ENCODE data around the gene NFATC1.

The NFATC1 gene

DNA sequence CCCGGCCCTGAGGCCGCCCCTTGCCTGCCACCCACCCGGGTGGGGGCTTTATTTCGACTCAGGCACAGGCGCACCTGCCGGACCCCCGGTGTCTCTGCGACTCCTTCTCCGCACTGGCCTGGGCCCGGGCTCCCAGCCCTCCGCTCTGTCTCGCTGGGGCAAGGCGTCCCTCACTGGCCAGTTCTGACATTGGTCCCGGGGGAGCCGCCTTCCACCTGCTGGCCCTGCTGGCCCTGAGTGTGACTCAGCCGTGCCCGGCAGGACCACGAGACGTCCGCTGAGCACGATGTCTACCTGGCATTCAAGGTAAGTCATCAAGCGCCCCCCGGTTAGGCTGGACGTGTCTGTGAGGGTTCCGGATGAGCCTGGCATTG lies 152.3 kb downstream of the NFATC1 start:
- Histone ChIP-seq H3K4me2 (ENCODE audit: low read length) (no peak overlapping the region), H2AFZ (ENCODE audit: low read depth, low read length) (no peak overlapping the region), H3K79me2 (ENCODE audit: low read length) (no peaks in the 10 kb centered on the region), H3K4me3 (ENCODE audit: low read length) (no peak overlapping the region), H3K27ac (ENCODE audit: low read length) (no peak overlapping the region), H3K36me3 (replicated peaks; ENCODE audit: low read depth, low read length) (no peaks in the 10 kb centered on the region), H3K9ac (ENCODE audit: low read length) (no peak overlapping the region), H3K9me3 (ENCODE audit: insufficient read depth, low read length) (no peaks in the 10 kb centered on the region), H4K20me1 (ENCODE audit: insufficient read depth, low read length) (no peaks in the 10 kb centered on the region), H3K4me1 (ENCODE audit: low read length) (no peaks in the 10 kb centered on the region), H3K27me3 (ENCODE audit: low read depth, low read length) (no peaks in the 10 kb centered on the region)
- TF ChIP-seq EZH2phosphoT487 (IDR thresholded peaks at IDR 0.05; ENCODE audit: low read depth) (no peak), CTCF (IDR thresholded peaks at IDR 0.05; ENCODE audit: low read depth, low read length) (no peak)

- no peak overlapping the region for H3K9ac ChIP-seq (ENCODE audit: low read length)
- no peaks in the 10 kb centered on the region for H3K79me2 ChIP-seq (ENCODE audit: low read length)
- no peak overlapping the region for H3K27ac ChIP-seq (ENCODE audit: low read length)
- no peaks in the 10 kb centered on the region for H3K4me1 ChIP-seq (ENCODE audit: low read length)
- H3K36me3 ChIP-seq (replicated peaks; ENCODE audit: low read depth, low read length) = no peaks in the 10 kb centered on the region
- H3K27me3 ChIP-seq (ENCODE audit: low read depth, low read length) = no peaks in the 10 kb centered on the region
- no peaks in the 10 kb centered on the region for H4K20me1 ChIP-seq (ENCODE audit: insufficient read depth, low read length)
- TF ChIP-seq EZH2phosphoT487 (IDR thresholded peaks at IDR 0.05; ENCODE audit: low read depth) (no peak), CTCF (IDR thresholded peaks at IDR 0.05; ENCODE audit: low read depth, low read length) (no peak)
- no peak overlapping the region for H3K4me2 ChIP-seq (ENCODE audit: low read length)
- no peak overlapping the region for H3K4me3 ChIP-seq (ENCODE audit: low read length)
- H3K9me3 ChIP-seq (ENCODE audit: insufficient read depth, low read length) = no peaks in the 10 kb centered on the region
- no peak overlapping the region for H2AFZ ChIP-seq (ENCODE audit: low read depth, low read length)
These were observed 152.9 kb downstream of the NFATC1 start for GRCh38 chr18:79548621-79548985.

DNA sequence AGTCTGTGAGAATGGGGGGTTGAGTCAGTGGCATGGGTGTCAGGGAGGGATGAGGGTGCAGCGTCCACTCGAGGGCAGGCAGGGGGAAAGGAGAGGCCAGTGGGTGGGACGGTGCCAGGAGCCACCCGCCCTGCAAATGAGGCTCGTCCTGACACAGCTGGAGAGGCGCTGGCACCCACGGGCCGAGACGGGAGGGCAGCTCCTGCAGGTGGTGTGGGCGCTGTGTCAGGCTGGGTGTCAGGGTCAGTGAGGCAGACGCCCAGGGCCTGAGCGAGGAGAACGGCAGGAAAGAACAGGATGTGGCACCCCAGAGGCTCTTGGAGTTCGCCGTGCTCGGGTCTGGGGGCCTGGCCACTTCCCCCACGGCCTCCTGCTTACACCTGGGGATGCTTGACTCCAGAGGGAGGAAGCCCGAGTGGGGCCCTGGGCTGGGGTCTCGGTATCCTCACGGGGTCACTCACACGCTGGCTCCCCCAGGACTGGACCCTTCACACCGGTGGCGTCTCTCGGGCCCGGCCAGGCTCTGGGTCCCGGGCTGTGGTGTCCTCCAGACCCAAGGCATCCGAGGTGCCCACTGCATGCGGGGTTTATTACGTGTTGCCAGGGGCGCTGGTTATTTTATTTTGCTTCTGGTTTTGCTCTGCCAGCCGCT lies 153.4 kb downstream of the NFATC1 start:
- TF ChIP-seq EZH2phosphoT487 (IDR thresholded peaks at IDR 0.05; ENCODE audit: low read depth) = no peak
- TF ChIP-seq CTCF (IDR thresholded peaks at IDR 0.05; ENCODE audit: low read depth, low read length) = no peak
- Histone ChIP-seq H4K20me1 (ENCODE audit: insufficient read depth, low read length) (no peaks in the 10 kb centered on the region), H3K4me3 (ENCODE audit: low read length) (no peak overlapping the region), H3K79me2 (ENCODE audit: low read length) (no peaks in the 10 kb centered on the region), H3K9me3 (ENCODE audit: insufficient read depth, low read length) (no peaks in the 10 kb centered on the region), H3K36me3 (replicated peaks; ENCODE audit: low read depth, low read length) (no peaks in the 10 kb centered on the region), H3K9ac (ENCODE audit: low read length) (no peak overlapping the region), H3K27ac (ENCODE audit: low read length) (no peak overlapping the region), H3K4me2 (ENCODE audit: low read length) (no peak overlapping the region), H3K4me1 (ENCODE audit: low read length) (no peaks in the 10 kb centered on the region), H3K27me3 (ENCODE audit: low read depth, low read length) (no peaks in the 10 kb centered on the region), H2AFZ (ENCODE audit: low read depth, low read length) (no peak overlapping the region)

GRCh38 chr18:79549638-79550000 lies 153.9 kb downstream of the NFATC1 start:
- no peaks in the 10 kb centered on the region for H3K9me3 ChIP-seq (ENCODE audit: insufficient read depth, low read length)
- no peaks in the 10 kb centered on the region for H3K4me1 ChIP-seq (ENCODE audit: low read length)
- no peaks in the 10 kb centered on the region for H3K79me2 ChIP-seq (ENCODE audit: low read length)
- H3K4me2 ChIP-seq (ENCODE audit: low read length) = no peak overlapping the region
- H3K27ac ChIP-seq (ENCODE audit: low read length) = no peak overlapping the region
- no peak overlapping the region for H2AFZ ChIP-seq (ENCODE audit: low read depth, low read length)
- H3K4me3 ChIP-seq (ENCODE audit: low read length) = no peak overlapping the region
- H3K9ac ChIP-seq (ENCODE audit: low read length) = no peak overlapping the region
- H3K36me3 ChIP-seq (replicated peaks; ENCODE audit: low read depth, low read length) = no peaks in the 10 kb centered on the region
- H4K20me1 ChIP-seq (ENCODE audit: insufficient read depth, low read length) = no peaks in the 10 kb centered on the region
- TF ChIP-seq EZH2phosphoT487 (IDR thresholded peaks at IDR 0.05; ENCODE audit: low read depth) = no peak
- no peak for TF ChIP-seq CTCF (IDR thresholded peaks at IDR 0.05; ENCODE audit: low read depth, low read length)
- no peaks in the 10 kb centered on the region for H3K27me3 ChIP-seq (ENCODE audit: low read depth, low read length)

Data from OCI-LY3 (cell line).